GM15510 (cell line): ENCODE results near the gene NMNAT3.

Experiments
- POLR2A ChIP-seq: IDR thresholded peaks from 3 replicates; pipeline ENCODE4 v1.6.1; 2011; ENCODE audit warnings: borderline replicate concordance; ENCODE audit not compliant: insufficient read length; ENCODE audit errors: extremely low read depth

The NMNAT3 gene

DNA sequence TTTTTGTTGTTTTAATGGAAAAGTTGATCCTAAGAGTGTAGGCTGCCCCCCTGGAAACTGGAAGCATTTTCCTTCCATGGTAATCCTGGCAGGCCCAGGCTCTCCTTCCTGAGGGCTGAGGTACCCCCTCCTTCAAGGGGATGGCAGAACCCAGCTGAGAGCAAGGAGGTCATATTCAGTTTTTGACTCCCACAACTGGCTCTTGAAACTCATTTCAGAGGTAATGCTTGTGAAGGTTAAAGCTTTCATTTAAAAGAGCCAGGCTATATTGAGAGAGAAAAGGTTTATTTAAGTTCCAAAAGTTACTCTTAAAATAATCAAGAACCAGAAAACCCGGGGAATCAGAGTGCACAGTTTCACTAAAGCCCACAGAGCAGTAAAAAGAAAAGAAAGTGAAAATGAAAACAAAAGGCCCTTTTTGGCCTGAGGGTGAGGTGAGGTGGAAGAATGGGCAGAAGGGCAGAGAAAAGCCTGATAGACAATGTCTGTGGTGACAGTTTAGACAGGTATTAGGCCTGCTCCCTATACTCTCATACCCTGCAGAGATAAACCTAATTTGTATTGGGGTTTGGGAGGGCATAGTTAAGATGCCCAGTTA is 91.3 kb downstream of the NMNAT3 start:
- no peak for TF ChIP-seq POLR2A

DNA sequence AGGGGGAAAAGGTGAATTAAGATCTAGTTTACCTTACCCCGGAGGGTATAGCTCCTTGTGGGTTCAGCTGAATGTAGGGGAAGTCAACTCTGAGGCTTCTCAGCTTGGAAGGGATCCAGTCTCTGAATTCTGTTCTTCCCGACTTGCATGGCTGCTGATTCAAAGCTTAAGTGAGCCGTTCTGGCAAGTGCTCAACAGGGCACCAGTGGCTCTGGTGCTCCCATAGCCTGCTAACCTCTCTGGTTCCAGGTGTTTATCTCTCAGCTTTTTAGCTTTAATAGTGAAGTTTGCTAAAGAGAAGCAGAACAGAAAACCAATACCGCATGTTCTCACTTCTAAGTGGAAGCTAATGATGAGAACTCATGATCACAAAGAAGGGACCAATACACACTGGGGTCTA is 92.0 kb downstream of the NMNAT3 start:
- no peak for TF ChIP-seq POLR2A

DNA sequence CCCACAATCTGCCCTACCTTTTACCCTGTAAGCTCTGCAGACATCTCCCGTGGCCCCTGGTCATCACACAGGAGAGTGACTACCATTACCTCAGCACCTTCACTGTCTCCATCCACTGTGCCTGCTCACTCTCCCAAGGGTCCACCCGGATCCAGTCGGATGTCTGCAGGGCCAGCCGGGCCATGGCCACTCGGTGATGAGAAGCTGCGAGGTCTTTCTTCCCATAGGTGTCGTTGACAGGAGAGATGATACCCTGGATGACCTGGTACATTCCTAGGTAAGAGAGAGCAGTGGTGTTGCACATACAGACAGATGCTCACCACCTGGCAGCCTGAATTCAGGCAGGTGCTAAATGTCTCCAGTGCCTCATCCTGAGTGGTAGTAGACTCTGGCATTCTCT is 99.0 kb downstream of the NMNAT3 start:
- TF ChIP-seq POLR2A, result no peak

DNA sequence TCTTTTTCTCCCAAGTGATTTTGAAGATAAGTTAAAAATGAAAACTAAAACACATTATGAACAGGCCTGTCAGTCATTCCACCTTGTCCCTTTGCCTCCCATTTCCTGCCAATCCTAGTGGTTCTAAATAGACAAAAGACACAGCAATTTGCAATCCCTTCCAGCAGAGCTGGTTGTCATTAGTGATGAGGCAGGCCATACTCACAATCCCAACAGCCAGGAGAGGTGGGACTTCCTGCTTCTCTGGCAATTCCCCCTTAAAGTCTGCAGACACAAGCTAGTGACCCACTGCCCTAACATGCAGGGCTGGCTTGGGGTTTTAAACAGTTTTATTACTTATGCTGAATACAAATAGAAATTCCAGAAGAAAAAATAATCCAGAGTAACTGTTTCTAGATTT is 99.9 kb downstream of the NMNAT3 start:
- TF ChIP-seq POLR2A, result no peak

DNA sequence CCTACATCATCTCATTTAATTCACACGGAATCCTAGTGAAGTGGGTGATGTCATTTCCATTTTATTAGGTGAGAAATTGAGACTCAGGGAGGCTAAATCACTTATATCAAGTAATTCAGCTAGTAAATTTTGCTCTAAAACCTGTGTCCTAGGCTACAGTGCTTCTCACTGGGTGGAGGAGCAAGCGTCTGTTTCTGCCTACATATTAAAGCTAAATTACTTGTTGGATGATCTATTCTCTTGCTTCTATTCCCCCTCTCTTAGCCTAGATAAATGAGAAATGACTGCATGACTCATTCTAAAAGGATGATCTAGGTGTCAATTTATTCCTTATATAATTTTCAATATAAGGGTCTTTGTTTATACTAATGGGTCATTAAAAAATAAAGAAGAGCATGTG is 100.4 kb downstream of the NMNAT3 start:
- no peak for TF ChIP-seq POLR2A

DNA sequence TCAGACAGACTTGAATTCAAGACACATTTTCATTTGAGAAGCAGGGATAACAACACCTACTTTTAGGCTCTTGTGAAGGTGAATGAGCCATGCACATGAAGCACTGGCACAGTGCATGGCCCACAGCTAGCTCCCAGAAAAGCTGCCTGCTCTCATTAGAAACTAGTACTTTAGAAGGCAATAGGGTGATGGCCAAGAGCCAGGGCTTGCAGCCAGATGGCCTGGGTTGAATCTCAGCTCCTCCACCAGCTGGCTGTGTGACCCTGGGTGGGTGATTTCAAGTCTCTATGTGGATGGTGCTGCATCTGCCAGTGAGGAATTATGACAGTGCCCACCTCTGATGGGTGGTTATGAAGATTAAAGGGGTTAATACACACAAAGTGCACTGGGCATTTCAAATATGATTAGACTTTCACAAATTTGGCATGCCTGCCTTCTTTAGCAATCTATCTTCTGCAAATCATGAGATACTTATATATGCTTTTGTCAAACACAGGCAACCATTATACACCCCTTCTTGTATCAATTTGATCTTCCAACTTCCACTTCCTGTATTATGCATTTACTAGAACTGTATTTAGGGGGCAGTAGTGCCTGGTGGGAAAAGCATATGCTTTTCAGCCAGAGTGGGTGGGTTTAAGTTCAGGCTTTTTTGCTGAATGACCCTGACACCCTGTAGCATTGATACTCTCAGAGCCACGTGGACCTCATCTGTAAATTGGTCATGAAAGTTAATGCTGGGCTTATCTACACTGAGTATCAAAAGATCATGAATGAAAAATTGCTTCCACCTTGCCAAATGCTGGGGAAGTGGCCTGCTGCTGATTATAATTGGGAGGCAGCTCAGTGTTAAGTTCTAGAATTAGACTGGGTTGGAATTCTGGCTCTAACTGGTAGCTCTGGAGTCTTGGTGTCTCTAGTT is 103.5 kb downstream of the NMNAT3 start:
- TF ChIP-seq POLR2A, result no peak

DNA sequence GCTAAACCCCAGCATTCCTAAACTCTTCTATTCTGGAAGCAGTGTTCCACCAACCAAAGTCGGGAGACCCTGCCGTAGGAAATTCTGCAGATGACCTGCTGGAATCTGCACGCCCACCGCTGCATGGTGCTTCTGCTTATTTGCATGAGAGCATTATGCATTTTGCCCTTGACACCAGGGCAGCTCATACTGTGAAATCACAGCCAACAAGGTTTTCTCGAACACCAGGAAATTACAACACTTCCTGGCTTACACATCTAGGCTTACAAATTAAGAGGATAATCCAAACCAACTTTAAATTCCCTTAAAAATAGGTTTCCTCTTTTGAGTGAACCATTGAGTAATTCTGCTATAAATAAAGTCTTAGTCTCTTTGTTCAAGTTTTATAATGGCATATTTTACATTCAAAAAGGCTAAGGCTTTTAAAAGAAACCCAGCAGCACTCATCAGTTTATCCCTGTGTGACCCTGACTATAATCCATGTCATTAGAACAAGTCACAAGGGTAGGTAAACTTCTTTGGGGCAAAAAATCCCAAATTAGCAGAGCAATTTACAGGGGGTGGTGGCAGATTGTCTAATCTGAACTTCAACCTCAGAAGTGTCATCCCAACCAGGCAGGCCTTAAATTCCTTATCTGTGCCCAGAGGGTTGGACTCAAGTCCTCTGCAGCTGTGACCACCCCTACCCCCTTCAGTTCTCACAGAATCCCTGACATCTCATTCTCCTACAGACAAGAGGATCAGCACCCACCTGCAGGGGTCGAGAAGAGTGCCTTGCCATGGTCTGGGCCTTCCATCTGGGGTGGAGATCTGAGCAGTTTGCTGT is 104.7 kb downstream of the NMNAT3 start:
- TF ChIP-seq POLR2A, result no peak

DNA sequence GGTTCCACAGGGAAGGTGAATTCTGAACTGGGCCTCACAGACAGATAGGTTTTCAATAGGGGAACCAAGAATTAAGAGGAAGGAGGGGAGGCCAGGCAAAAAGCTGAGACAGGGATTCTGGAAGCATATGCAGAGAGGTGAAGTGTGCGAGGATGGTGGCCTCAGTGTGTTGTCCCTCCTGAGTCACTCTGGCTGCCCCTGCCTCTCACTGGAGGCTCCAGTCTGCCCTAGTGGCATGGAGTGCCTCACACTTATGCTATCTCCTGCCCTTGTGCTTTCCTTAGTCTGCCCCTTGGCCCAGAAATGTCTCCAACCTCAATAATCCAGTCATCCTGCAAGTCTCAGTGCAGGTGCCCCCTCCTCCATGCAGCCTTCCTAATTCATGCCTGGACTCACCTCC is 106.1 kb downstream of the NMNAT3 start:
- no peak for TF ChIP-seq POLR2A

DNA sequence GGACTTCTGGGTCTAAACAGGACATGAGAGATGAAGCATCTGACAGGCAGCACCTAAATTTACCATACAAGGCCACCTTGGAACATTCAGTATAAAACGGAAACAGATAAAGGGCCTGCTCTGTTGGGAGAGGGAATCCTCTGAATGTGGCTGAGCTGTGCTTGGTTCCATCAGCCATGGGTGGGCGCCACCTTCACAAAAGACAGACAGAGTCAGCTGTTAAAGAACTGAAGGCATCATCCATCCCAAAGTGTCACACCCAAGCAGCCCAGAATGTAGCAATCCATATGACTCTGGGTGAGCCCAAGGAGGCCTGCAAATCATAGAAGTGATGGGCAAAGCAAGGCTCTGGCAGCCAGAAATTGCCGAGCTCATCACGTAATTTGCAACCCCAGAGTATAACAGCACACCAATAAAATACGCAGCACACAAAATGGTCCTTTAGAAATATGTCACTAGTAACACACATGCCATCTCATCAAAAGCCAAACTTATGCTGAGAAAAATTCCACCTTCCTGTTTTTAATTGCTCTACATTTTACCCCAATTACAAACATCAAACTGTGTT is 113.4 kb downstream of the NMNAT3 start:
- no peak for TF ChIP-seq POLR2A

DNA sequence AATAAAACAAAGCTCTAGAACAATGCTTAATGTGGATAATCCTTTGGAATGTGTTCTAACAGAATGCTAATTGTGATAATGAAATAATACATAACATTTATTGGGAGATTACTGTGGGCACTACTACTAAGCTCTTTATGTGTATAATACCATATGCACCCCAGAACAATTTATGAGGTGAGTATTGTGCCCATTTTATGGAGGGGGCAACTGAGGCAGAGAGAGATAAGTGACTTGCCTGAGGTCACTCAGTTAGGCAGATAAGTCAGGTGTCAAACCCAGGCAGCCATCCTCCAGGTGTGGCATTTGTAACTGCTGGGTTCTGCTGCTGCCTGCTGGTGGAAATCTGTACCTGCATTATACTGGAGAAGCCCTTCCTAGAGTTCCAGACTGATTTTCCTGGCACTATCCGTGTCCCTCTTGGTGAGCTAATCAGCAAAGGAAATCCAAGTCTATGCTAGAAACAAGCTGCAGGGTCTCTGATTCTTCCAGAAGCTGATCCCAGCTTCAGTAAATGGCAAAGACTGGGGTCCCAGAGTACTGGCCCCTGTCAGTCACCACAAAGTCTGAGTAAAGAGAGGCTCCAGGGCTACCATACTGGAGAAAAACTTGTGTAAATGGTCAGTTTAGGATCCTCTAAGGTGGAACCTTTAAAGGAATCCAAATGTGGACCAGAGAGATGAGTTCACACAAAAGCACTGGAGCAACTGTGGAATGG is 115.7 kb downstream of the NMNAT3 start:
- no peak for TF ChIP-seq POLR2A

DNA sequence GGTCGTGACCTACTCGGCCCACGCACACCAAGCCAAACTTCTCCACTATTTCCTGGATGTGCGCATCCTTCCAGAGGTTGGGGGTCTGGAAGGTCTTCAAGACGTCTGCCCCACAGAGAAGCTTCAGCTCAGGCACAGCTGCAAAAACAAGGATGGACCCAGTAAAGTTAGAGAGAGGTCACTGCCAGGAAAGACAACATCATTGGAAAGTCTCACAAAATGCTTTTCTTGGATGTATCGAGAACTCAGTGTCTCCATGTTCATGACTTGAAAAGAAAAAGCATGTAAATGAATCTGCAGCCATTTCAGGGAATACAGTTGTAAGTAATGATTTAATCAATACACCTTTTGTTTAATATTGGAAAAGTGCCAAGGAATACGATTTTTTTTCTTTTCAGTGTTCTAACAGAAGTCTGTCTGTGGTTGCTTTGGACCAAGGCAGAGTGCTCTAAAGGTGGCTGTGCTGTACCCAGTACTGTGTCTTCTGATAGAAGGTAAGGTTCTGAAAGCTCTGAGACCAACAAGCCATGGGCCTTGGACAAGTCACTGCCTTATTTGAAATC is 116.4 kb downstream of the NMNAT3 start:
- no peak for TF ChIP-seq POLR2A

DNA sequence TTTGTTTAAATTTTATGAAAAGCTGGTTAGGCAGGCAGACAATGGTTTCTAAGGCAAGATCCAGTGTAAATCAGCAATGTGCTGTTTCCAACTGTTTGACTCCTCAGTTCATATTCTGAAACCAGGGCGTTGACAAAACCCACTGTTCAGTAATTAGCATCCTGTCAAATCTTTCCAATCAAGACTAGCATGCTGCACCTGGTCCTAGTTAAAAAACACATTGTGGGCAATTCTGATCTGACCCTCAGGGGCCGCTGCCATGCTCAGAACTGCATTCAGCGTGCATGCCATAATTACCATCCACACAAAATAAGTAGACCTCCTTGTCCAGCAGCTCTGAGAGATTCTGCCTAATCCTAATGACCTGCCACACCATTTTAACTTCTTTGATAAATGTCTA is 117.4 kb downstream of the NMNAT3 start:
- no peak for TF ChIP-seq POLR2A

DNA sequence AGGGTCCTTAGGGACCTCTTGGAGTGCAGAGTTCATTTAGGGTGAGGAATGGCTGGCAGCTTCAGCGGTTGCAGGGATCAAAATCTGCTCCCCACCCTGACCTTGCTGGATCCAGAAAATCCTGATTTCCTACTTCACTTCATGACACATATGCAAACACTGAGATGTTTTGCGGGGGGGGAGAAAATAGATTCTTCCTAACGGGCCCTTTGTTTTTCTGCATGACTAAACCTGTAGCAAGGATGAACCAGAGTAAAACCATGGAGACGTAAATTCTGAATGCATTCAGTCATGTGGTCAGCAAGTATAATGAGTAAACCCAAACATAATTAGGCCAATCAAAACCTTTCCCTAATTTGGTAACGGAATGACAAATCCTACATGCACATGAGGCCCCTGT is 118.2 kb downstream of the NMNAT3 start:
- no peak for TF ChIP-seq POLR2A

DNA sequence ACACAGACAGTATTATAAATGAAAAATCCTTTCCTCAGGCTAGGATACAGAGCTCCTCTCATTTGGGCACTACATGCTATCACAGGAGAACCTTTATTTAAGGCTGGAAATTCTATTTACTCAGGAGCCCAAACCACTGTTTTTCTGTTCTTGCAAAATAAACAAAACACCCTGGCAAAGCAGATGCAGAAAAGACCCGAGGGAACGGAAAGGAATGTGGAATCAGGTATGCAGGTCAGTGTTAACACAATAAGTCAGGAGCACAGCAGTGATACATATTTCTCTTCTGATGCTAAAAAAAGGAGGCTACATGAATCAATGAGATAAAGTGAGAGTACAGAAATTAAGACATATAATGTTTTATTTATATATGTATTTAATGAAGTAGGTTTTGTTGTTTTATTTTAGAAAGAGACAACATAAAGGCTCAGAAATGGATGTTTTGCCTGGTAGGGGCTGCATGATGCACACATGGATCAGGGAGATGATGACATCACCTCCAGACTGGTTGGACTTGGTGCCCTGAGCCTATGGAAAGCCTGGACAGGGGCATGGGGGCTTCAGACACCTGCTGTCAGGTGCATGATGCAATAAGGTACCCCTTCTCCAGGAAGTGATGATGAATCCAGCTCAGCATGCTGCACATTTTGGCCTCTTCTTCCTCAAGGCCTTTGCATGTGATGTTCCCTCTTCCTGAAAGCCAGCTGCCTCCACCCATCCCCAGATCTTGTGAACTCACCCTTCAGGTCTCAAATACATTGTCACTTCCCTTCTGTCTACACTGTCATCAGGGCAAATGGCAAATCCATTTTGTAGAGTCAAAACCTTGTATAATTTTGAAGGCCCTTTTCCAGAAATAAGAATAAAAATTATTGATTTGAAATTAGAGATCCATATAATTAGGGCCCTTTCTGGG is 119.2 kb downstream of the NMNAT3 start:
- no peak for TF ChIP-seq POLR2A

DNA sequence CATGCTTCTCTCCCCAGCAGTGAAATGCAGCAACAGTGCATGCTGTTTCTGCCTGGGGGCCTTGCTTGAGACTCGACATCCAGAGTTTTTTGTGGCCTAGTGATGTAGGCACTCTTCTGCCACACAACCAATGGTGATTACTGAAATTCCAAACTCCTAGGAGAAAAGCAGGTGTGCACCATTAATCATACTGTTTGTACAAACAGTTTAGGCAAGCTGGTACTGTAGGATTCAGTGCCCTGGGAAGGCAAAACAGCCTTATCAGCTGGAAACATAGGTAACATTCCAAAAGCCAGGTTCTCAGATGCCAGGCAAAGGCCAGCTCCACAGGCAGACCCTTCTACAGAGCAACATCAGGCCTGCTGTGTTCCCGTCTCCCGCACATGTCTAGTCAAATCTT is 120.7 kb downstream of the NMNAT3 start:
- no peak for TF ChIP-seq POLR2A
